ENCODE data around the gene ARMH2. TPM values are rescaled to one million over a fixed set of nuclear protein-coding genes. Genes with fewer than 3 reads are reported as not detected.

ARMH2 gene
- total and polyA plus RNA-seq, 10 of the 15 experiments (the other 5 are each of a cell fraction or from before 2014, with no cell fraction given), result 0.18 to 0.46 TPM; not detected in 8

- CTCF ChIA-PET, result interaction anchor here (1.4 kb wide), 1 partner anchor 274 kb away, joined by 4 read pairs; no protein-coding TSS in a partner anchor
- no peak for FAIRE-seq
- intact Hi-C loops (cut with micrococcal nuclease; ENCODE audit: unreplicated experiment), result no loop called here
Measured at GRCh38 chr6:24796616-24797290, 2.0 kb downstream of the ARMH2 start.

GRCh38 chr6:24795106-24795505, 3.6 kb downstream of the ARMH2 start:
- no peaks in the 10 kb centered on the region for H3K9me3 ChIP-seq (replicated peaks; ENCODE audit: control insufficient read depth, insufficient read depth, low read length)
- DNase-seq (ENCODE audit: low read depth, low spot score), result no peak
- ChIA-PET CTCF (interaction anchor here (0.6 to 0.8 kb wide), 3 partner anchors 171 to 751 kb away, joined by 3 to 4 read pairs (median 4); no protein-coding TSS in a partner anchor), POLR2A (interaction anchor here (0.6 to 1.2 kb wide), 2 partner anchors 11 to 26 kb away, joined by 3 to 4 read pairs; no protein-coding TSS in a partner anchor), SMC1A (ENCODE audit: uncharacterized antibody, unreplicated experiment) (interaction anchor here (0.6 to 5.1 kb wide), 5 partner anchors 10 to 229 kb away, joined by 3 to 25 read pairs (median 9); no protein-coding TSS in a partner anchor), RAD21 (ENCODE audit: unreplicated experiment) (interaction anchor here (1.0 to 1.8 kb wide), 3 partner anchors 10 to 275 kb away, joined by 3 to 6 read pairs (median 4); no protein-coding TSS in a partner anchor)
- intact Hi-C loops (cut with micrococcal nuclease; ENCODE audit: unreplicated experiment) (no loop called here), in situ Hi-C loops (cut with MboI) (no loop called here)
- no peaks in the 10 kb centered on the region for H3K79me2 ChIP-seq (ENCODE audit: control insufficient read depth, insufficient read depth, low read length)
- no peaks in the 10 kb centered on the region for H3K27me3 ChIP-seq (replicated peaks in 1 of 2; ENCODE audit: control insufficient read depth in 2 of 2, insufficient read depth in 2 of 2, low read length in 1 of 2)
- no peak for FAIRE-seq
- BruUV-seq (replicated peaks), result no TSS peak
- no peak for ATAC-seq
- H3K4me2 ChIP-seq (ENCODE audit: control insufficient read depth, insufficient read depth), result no peak overlapping the region
- H3K4me1 ChIP-seq (ENCODE audit: control insufficient read depth, insufficient read depth, low read length), result no peaks in the 10 kb centered on the region
- H4K20me1 ChIP-seq (ENCODE audit: control insufficient read depth, insufficient read depth), result no peaks in the 10 kb centered on the region
- 69% methylated on average over 2 of the region's 2 CpGs for WGBS (ENCODE audit: insufficient coverage, insufficient replicate concordance, low lambda C conversion rate, missing lambda C conversion rate)
- no peak overlapping the region for H3K9ac ChIP-seq (ENCODE audit: control insufficient read depth, insufficient read depth, low read length)
- no peak overlapping the region for H3K27ac ChIP-seq (ENCODE audit: control insufficient read depth, insufficient read depth)
- H3K4me3 ChIP-seq, result no peak overlapping the region
- H3K36me3 ChIP-seq (ENCODE audit: control insufficient read depth in 2 of 2, insufficient read depth in 2 of 2, low read length in 1 of 2), result no peaks in the 10 kb centered on the region
- no peak overlapping the region for H2AFZ ChIP-seq (ENCODE audit: control insufficient read depth, low read depth, low read length)
- no peak for TF ChIP-seq USF2 (IDR thresholded peaks at IDR 0.05; ENCODE audit: borderline replicate concordance, low read depth, low read length)
- no peak for TF ChIP-seq PRDM15 (CRISPR knock-in tag; IDR thresholded peaks at IDR 0.05)
- no peak for TF ChIP-seq ZNF217 (IDR thresholded peaks at IDR 0.05)
- TF ChIP-seq SREBF1 (IDR thresholded peaks at IDR 0.05; ENCODE audit: low read length), result no peak
- no peak for TF ChIP-seq POLR2A (IDR thresholded peaks at IDR 0.05; ENCODE audit: low read depth, low read length)
- TF ChIP-seq MAX (IDR thresholded peaks at IDR 0.05; ENCODE audit: low read depth, low read length), result no peak
- TF ChIP-seq ZNF274 (IDR thresholded peaks at IDR 0.05; ENCODE audit: insufficient read depth, insufficient read length), result no peak

More at GRCh38 chr6:24796616-24797290, 2.0 kb downstream of the ARMH2 start:
- BruUV-seq (replicated peaks), result no TSS peak
- TF ChIP-seq MTA3 (IDR thresholded peaks at IDR 0.05; ENCODE audit: borderline replicate concordance, low read length) (no peak), DPF2 (IDR thresholded peaks at IDR 0.05) (no peak), NR2F1 (conservative IDR thresholded peaks at IDR 0.05) (no peak), ZNF207 (IDR thresholded peaks at IDR 0.05; ENCODE audit: borderline replicate concordance) (no peak), TAF1 (IDR thresholded peaks at IDR 0.05; ENCODE audit: borderline replicate concordance, low read depth, low read length) (no peak), ASH2L (IDR thresholded peaks at IDR 0.05; ENCODE audit: borderline replicate concordance, low read depth) (no peak), STAT1 (conservative IDR thresholded peaks at IDR 0.05) (no peak), CHD2 (IDR thresholded peaks at IDR 0.05; ENCODE audit: borderline replicate concordance, low read depth, low read length) (no peak), SMAD1 (IDR thresholded peaks at IDR 0.05; ENCODE audit: low read depth, partially characterized antibody) (no peak), MXI1 (IDR thresholded peaks at IDR 0.05; ENCODE audit: low read depth, low read length) (no peak), MYB (IDR thresholded peaks at IDR 0.05; ENCODE audit: borderline replicate concordance, low read depth, low read length) (no peak), TARDBP (IDR thresholded peaks at IDR 0.05; ENCODE audit: borderline replicate concordance) (no peak)
- H3K9me3 ChIP-seq (replicated peaks; ENCODE audit: control insufficient read depth, insufficient read depth, low read length), result no peaks in the 10 kb centered on the region
- no peaks in the 10 kb centered on the region for H3K27me3 ChIP-seq (replicated peaks in 1 of 2; ENCODE audit: control insufficient read depth in 2 of 2, insufficient read depth in 2 of 2, low read length in 1 of 2)
- H4K20me1 ChIP-seq (ENCODE audit: control insufficient read depth, insufficient read depth), result no peaks in the 10 kb centered on the region
- H3K9ac ChIP-seq (ENCODE audit: control insufficient read depth, insufficient read depth, low read length), result no peak overlapping the region
- ATAC-seq (no peak), DNase-seq (ENCODE audit: low read depth, low spot score) (no peak)
- H3K27ac ChIP-seq (ENCODE audit: control insufficient read depth, insufficient read depth), result no peak overlapping the region
- no peaks in the 10 kb centered on the region for H3K79me2 ChIP-seq (ENCODE audit: control insufficient read depth, insufficient read depth, low read length)
- in situ Hi-C loops (cut with MboI), result no loop called here
- H3K4me1 ChIP-seq (ENCODE audit: control insufficient read depth, insufficient read depth, low read length), result no peaks in the 10 kb centered on the region
- H3K4me2 ChIP-seq (ENCODE audit: control insufficient read depth, insufficient read depth), result no peak overlapping the region
- SMC1A ChIA-PET (ENCODE audit: uncharacterized antibody, unreplicated experiment), result interaction anchor here (1.4 to 5.1 kb wide), 3 partner anchors 10 to 221 kb away, joined by 7 to 25 read pairs (median 20); no protein-coding TSS in a partner anchor
- H3K36me3 ChIP-seq (ENCODE audit: control insufficient read depth in 2 of 2, insufficient read depth in 2 of 2, low read length in 1 of 2), result no peaks in the 10 kb centered on the region
- 98% methylated on average over 6 of the region's 6 CpGs for WGBS (ENCODE audit: insufficient coverage, insufficient replicate concordance, low lambda C conversion rate, missing lambda C conversion rate)
- H2AFZ ChIP-seq (ENCODE audit: control insufficient read depth, low read depth, low read length), result no peak overlapping the region
- H3K4me3 ChIP-seq, result no peak overlapping the region
- POLR2A ChIA-PET, result interaction anchor here (0.8 kb wide), 1 partner anchor 12 kb away, joined by 4 read pairs; no protein-coding TSS in a partner anchor
- RAD21 ChIA-PET (ENCODE audit: unreplicated experiment), result interaction anchor here (0.8 to 1.0 kb wide), 2 partner anchors 274 to 289 kb away, joined by 3 read pairs; no protein-coding TSS in a partner anchor

Measured in GM12878 (cell line).